Glomerular endothelial cell (primary cell): ENCODE measurements around the gene C11orf24. TPM values are rescaled to one million over a fixed set of nuclear protein-coding genes. Genes with fewer than 3 reads are reported as not detected.
A peak's percentile ranks its signal among the peaks of the same experiment; 100 is the strongest.

Experiments used
- DNase-seq: peaks from one replicate; pipeline ENCODE4 v3.0.0-alpha.2; 2011; ENCODE audit warnings: low read depth, low spot score; ENCODE audit errors: extremely low read depth
- total RNA-seq: library from RNA; depleted of rRNA; stranded (reverse); fragments of >200 nt; gene quantifications from 2 replicates; pipeline ENCODE4 v1.2.3, GENCODE V29; 2015

Gene C11orf24
- total RNA-seq, 1 donor from 2014 or later, result 34.8 TPM

GRCh38 chr11:68273026-68273738, 1.4 kb upstream of the C11orf24 start:
- DNase-seq, result no peak

GRCh38 chr11:68271023-68271780, 571 bp downstream of the C11orf24 start:
- DNase-seq, result peak; percentile 29

- DNase-seq, result no peak
Measured at GRCh38 chr11:68270196-68271022, 1.4 kb downstream of the C11orf24 start.

GRCh38 chr11:68269414-68270081, 2.2 kb downstream of the C11orf24 start:
- no peak for DNase-seq

- DNase-seq, result no peak
Measured at GRCh38 chr11:68267881-68268240, 3.9 kb downstream of the C11orf24 start.

- no peak for DNase-seq
Measured at GRCh38 chr11:68266936-68267880, 4.6 kb downstream of the C11orf24 start.

- DNase-seq, result no peak
Measured at GRCh38 chr11:68266121-68266891, 5.5 kb downstream of the C11orf24 start.

- DNase-seq, result no peak
Measured at GRCh38 chr11:68264741-68265540, 6.8 kb downstream of the C11orf24 start.

- DNase-seq, result no peak
Measured at GRCh38 chr11:68264244-68264643, 7.5 kb downstream of the C11orf24 start.

GRCh38 chr11:68263444-68264035, 8.2 kb downstream of the C11orf24 start:
- DNase-seq, result no peak

GRCh38 chr11:68262544-68262827, 9.3 kb downstream of the C11orf24 start:
- DNase-seq, result no peak

- DNase-seq, result no peak
Measured at GRCh38 chr11:68261749-68262543, 9.8 kb downstream of the C11orf24 start.

GRCh38 chr11:68261006-68261405, 10.8 kb downstream of the C11orf24 start:
- no peak for DNase-seq

GRCh38 chr11:68260484-68260883, 11.3 kb downstream of the C11orf24 start:
- DNase-seq, result no peak

GRCh38 chr11:68259122-68259959, 12.4 kb downstream of the C11orf24 start:
- no peak for DNase-seq

GRCh38 chr11:68258363-68258765, 13.4 kb downstream of the C11orf24 start:
- no peak for DNase-seq
